Upper lobe of left lung (tissue), 6 donors: ENCODE measurements around the gene KRTAP9-7. TPM values are rescaled to one million over a fixed set of nuclear protein-coding genes. Genes with fewer than 3 reads are reported as not detected.
"Not testable (repeated sequence)": the region's sequence is repeated elsewhere in the genome, so short reads cannot be mapped to it uniquely, and the experiment has no call there.

ENCODE experiments used
- ATAC-seq, 2 donors: fragments of 200-7000 bp; cut with Tn5 transposase; one replicate each; pipeline ENCODE4 v1.9.1; 2022; ENCODE audit warnings: mild to moderate bottlenecking in 2 of 2, moderate library complexity in 2 of 2; ENCODE audit not compliant: low FRiP score in 2 of 2
- DNase-seq, 2 donors: peaks; one replicate each; pipeline ENCODE4 v3.0.0-alpha.2; 2019 to 2020
- H3K27ac ChIP-seq, 4 donors: fragments of 200-600 bp; sonication (generic); one replicate each; pipeline ENCODE4 v1.5.1; 2016 to 2019
- H3K27me3 ChIP-seq, 4 donors: fragments of 200-600 bp; sonication (generic); one replicate each; pipeline ENCODE4 v1.5.1; 2017 to 2019
- H3K36me3 ChIP-seq, 4 donors: fragments of 200-600 bp; sonication (generic); one replicate each; pipeline ENCODE4 v1.5.1; 2016 to 2019
- H3K4me1 ChIP-seq, 4 donors: fragments of 200-600 bp; sonication (generic); one replicate each; pipeline ENCODE4 v1.5.1; 2018 to 2019
- H3K4me3 ChIP-seq, 4 donors: fragments of 200-600 bp; sonication (generic); one replicate each; pipeline ENCODE4 v1.5.1; 2017 to 2019; ENCODE audit warnings: mild to moderate bottlenecking in 2 of 4, moderate library complexity in 1 of 4
- H3K9me3 ChIP-seq, 4 donors: fragments of 200-600 bp; sonication (generic); one replicate each; pipeline ENCODE4 v1.5.1; 2018 to 2019
- EP300 ChIP-seq, 4 donors: sonication (generic); formaldehyde crosslinking; IDR thresholded peaks; one replicate each; pipeline ENCODE4 v1.5.1; 2017; ENCODE audit warnings: antibody characterized with exemption in 4 of 4, control low read depth in 2 of 4
- POLR2A ChIP-seq, 4 donors: fragments of 450-650 bp; IDR thresholded peaks; one replicate each; pipeline ENCODE4 v1.5.1; 2016 to 2017; ENCODE audit warnings: antibody characterized with exemption in 4 of 4, mild to moderate bottlenecking in 2 of 4
- POLR2AphosphoS5 ChIP-seq, 2 donors: sonication (generic); formaldehyde crosslinking; IDR thresholded peaks; one replicate each; pipeline ENCODE4 v1.5.1; 2017; ENCODE audit warnings: antibody characterized with exemption in 2 of 2
- WGBS, 2 donors: methylation state at CpG; one replicate each; pipeline ENCODE4 v1.1.5; 2017 to 2018; 5-methylcytosine and 5-hydroxymethylcytosine counted together
- total RNA-seq, 6 donors: library from RNA; depleted of rRNA in 4 of 6; stranded (reverse); fragments of >200 nt in 4 of 6; gene quantifications; one replicate each; pipeline versions ENCODE4 v1.1.0 to v1.2.1, GENCODE V29; 2016 to 2021
- TF ChIP-seq, protein P1 (sequence below), 6 experiments: fragments of 450-650 bp in 4 of 6; fragments of 200-600 bp in 2 of 6; sonication (generic) in 2 of 6; IDR thresholded peaks; one replicate each; pipeline ENCODE4 v1.5.1; 2016 to 2019; ENCODE audit warnings: antibody characterized with exemption in 6 of 6
- donor health status: DM: no; HTN: no; CAD: no; lungs with moderate emphysema.
- donor health status: DM: no; HTN: yes; CAD: no; lungs with severe emphysema.

KRTAP9-7 gene, protein sequence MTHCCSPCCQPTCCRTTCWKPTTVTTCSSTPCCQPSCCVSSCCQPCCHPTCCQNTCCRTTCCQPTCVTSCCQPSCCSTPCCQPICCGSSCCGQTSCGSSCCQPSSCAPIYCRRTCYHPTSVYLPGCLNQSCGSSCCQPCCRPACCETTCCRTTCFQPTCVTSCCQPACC
- total RNA-seq: not detected

DNA sequence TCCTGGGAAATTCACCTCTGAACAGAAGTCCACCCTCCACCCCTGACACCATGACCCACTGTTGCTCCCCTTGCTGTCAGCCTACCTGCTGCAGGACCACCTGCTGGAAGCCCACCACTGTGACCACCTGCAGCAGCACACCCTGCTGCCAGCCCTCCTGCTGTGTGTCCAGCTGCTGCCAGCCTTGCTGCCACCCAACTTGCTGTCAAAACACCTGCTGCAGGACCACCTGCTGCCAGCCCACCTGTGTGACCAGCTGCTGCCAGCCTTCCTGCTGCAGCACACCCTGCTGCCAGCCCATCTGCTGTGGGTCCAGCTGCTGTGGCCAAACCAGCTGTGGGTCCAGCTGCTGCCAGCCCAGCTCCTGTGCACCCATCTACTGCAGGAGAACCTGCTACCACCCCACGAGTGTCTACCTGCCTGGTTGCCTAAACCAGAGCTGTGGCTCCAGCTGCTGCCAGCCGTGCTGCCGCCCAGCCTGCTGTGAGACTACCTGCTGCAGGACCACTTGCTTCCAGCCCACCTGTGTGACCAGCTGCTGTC is at the start of gene KRTAP9-7:
TSS of gene KRTAP9-7 (plus strand) at position 51 of the 543 bp plus-strand sequence. CDS start at position 51, 0 bp downstream.
- WGBS, 2 donors: 80% methylated on average over 3 of the region's 3 CpGs; no CpG with 5 or more reads in 1 of the 2 donors
- H3K27me3 ChIP-seq, H3K4me3 ChIP-seq, H3K36me3 ChIP-seq, ATAC-seq, H3K4me1 ChIP-seq, H3K9me3 ChIP-seq, H3K27ac ChIP-seq: not testable (repeated sequence)
- peak in 1 of 2 donors; percentile 54 for DNase-seq

DNA sequence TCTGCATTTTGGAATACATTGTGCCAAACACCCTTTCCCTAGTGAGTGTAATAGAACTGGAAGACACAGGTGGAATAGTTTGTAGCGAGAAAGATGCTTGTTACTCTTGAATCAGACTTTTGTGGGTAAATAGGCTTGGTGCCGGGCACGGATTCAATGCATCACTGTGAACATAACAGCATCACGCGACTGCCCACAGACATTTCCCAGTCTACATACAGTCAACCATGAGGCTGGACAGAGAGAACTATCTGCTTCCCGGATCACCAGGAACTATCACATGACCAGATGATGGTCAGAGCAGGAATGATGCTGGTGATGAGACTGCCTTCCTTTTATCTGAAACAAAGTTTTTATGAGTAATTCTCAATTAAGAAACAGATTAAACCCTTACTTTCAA is 49.4 kb upstream of the KRTAP9-7 start:
- H3K27ac ChIP-seq: no peak overlapping the region
- no peak overlapping the region for H3K4me3 ChIP-seq
- H3K9me3 ChIP-seq: no peaks in the 10 kb centered on the region
- ATAC-seq (no peak), DNase-seq (no peak)
- no peaks in the 10 kb centered on the region for H3K36me3 ChIP-seq
- 96 to 98% methylated on average over 6 of the region's 6 CpGs for WGBS, 2 donors
- TF ChIP-seq POLR2A (IDR thresholded peaks at IDR 0.05) (no peak), POLR2AphosphoS5 (IDR thresholded peaks at IDR 0.05) (no peak), EP300 (IDR thresholded peaks at IDR 0.05) (no peak)
- TF ChIP-seq, protein P1, sequence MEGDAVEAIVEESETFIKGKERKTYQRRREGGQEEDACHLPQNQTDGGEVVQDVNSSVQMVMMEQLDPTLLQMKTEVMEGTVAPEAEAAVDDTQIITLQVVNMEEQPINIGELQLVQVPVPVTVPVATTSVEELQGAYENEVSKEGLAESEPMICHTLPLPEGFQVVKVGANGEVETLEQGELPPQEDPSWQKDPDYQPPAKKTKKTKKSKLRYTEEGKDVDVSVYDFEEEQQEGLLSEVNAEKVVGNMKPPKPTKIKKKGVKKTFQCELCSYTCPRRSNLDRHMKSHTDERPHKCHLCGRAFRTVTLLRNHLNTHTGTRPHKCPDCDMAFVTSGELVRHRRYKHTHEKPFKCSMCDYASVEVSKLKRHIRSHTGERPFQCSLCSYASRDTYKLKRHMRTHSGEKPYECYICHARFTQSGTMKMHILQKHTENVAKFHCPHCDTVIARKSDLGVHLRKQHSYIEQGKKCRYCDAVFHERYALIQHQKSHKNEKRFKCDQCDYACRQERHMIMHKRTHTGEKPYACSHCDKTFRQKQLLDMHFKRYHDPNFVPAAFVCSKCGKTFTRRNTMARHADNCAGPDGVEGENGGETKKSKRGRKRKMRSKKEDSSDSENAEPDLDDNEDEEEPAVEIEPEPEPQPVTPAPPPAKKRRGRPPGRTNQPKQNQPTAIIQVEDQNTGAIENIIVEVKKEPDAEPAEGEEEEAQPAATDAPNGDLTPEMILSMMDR (IDR thresholded peaks at IDR 0.05): no peak
- H3K4me1 ChIP-seq: no peaks in the 10 kb centered on the region
- H3K27me3 ChIP-seq: no peaks in the 10 kb centered on the region

DNA sequence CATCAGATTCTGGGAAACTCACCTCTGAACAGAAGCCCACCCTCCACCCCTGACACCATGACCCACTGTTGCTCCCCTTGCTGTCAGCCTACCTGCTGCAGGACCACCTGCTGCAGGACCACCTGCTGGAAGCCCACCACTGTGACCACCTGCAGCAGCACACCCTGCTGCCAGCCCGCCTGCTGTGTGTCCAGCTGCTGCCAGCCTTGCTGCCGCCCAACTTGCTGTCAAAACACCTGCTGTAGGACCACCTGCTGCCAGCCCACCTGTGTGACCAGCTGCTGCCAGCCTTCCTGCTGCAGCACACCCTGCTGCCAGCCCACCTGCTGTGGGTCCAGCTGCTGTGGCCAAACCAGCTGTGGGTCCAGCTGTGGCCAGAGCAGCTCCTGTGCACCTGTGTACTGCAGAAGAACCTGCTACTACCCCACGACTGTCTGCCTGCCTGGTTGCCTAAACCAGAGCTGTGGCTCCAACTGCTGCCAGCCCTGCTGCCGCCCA is 48.9 kb upstream of the KRTAP9-7 start, which contains the start of gene KRTAP9-2:
TSS of gene KRTAP9-2 (plus strand) at position 51 of the 498 bp plus-strand sequence. CDS start at position 58, 7 bp downstream.
- peak in 1 of 2 donors; percentile 61 for DNase-seq

DNA sequence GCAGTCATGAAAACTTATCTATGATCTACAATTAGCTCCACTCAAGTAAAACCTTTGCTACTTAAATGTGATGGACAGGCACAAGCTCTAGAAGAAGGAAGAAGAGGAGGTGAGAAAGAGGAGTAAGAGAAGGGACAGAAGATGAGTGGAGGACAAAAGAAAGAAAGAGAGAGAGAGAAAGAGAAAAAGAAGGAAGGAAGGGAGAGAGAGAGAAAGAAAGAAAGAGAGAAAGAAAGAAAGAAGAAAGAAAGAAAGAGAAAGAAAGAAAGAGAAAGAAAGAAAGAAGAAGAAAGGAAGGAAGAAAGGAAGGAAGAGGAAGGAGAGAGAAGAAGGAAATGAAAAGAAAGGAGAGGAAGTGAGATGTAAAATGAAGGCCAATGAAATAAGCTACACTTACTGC is 45.4 kb upstream of the KRTAP9-7 start:
- Histone ChIP-seq H3K4me3 (no peak overlapping the region), H3K36me3 (no peaks in the 10 kb centered on the region), H3K27me3 (no peaks in the 10 kb centered on the region), H3K27ac (no peak overlapping the region), H3K4me1 (no peaks in the 10 kb centered on the region), H3K9me3 (no peaks in the 10 kb centered on the region)
- DNase-seq (no peak), ATAC-seq (no peak)
- no peak for TF ChIP-seq EP300 (IDR thresholded peaks at IDR 0.05)
- no peak for TF ChIP-seq POLR2AphosphoS5 (IDR thresholded peaks at IDR 0.05)
- TF ChIP-seq, protein P1 (IDR thresholded peaks at IDR 0.05): no peak
- no peak for TF ChIP-seq POLR2A (IDR thresholded peaks at IDR 0.05)

More for the DNA sequence above, 48.9 kb upstream of the KRTAP9-7 start, which contains the start of gene KRTAP9-2:
- H3K4me1 ChIP-seq, ATAC-seq, H3K4me3 ChIP-seq, H3K36me3 ChIP-seq, H3K9me3 ChIP-seq, H3K27me3 ChIP-seq, H3K27ac ChIP-seq: not testable (repeated sequence)
- 57% methylated on average over 1 of the region's 4 CpGs; no CpG with 5 or more reads in 1 of the 2 donors for WGBS, 2 donors

DNA sequence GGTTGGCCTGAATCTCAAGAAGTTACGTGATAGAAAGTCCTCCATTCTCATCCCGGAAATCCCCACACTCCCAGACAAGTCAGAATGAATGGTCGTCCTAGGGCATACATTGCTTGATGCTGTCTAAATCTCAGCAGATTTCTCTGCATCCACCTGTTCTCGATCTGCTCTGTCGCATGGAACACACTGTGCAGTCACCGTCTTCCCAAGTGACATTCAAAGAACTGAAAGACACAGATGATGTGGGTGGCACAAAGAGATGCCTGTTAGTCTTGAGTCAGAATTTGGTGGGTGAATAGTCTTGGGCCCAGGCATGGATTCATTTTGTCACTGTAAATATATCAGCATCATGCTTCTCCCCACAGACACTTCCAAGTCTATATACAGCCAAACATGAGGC is 43.8 kb upstream of the KRTAP9-7 start:
- H3K9me3 ChIP-seq: no peaks in the 10 kb centered on the region
- TF ChIP-seq POLR2AphosphoS5 (IDR thresholded peaks at IDR 0.05): no peak
- no peak for TF ChIP-seq POLR2A (IDR thresholded peaks at IDR 0.05)
- TF ChIP-seq, protein P1 (IDR thresholded peaks at IDR 0.05): no peak
- TF ChIP-seq EP300 (IDR thresholded peaks at IDR 0.05): no peak
- H3K4me3 ChIP-seq: no peak overlapping the region
- H3K36me3 ChIP-seq: no peaks in the 10 kb centered on the region
- ATAC-seq (no peak), DNase-seq (no peak)
- H3K27me3 ChIP-seq: no peaks in the 10 kb centered on the region
- no peaks in the 10 kb centered on the region for H3K4me1 ChIP-seq
- no peak overlapping the region for H3K27ac ChIP-seq
- 83 to 92% methylated on average over 6 of the region's 6 CpGs for WGBS, 2 donors

DNA sequence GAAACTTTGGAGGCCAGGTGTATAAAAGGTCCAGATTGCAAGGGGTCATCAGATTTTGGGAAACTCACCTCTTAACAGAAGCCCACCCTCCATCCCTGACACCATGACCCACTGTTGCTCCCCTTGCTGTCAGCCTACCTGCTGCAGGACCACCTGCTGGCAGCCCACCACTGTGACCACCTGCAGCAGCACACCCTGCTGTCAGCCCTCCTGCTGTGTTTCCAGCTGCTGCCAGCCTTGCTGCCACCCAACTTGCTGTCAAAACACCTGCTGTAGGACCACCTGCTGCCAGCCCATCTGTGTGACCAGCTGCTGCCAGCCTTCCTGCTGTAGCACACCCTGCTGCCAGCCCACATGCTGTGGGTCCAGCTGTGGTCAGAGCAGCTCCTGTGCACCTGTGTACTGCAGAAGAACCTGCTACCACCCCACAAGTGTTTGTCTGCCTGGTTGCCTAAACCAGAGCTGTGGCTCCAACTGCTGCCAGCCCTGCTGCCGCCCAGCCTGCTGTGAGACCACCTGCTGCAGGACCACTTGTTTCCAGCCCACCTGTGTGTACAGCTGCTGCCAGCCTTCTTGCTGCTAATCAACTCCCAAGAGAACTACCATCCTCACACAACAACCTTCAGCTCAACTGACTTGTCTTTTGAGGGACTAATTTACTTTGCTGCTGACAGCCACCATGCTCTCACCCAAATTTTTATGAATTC is 42.9 kb upstream of the KRTAP9-7 start, which contains the start of gene KRTAP9-3:
TSS of gene KRTAP9-3 (plus strand) at position 51 of the 707 bp plus-strand sequence. CDS start at position 104, 53 bp downstream.
- 75 to 90% methylated on average over 1 of the region's 1 CpG for WGBS, 2 donors
- not testable (repeated sequence) for ATAC-seq, H3K9me3 ChIP-seq, H3K27me3 ChIP-seq, H3K4me1 ChIP-seq, H3K27ac ChIP-seq, H3K4me3 ChIP-seq, H3K36me3 ChIP-seq
- DNase-seq: peak in 1 of 2 donors; percentile 48

DNA sequence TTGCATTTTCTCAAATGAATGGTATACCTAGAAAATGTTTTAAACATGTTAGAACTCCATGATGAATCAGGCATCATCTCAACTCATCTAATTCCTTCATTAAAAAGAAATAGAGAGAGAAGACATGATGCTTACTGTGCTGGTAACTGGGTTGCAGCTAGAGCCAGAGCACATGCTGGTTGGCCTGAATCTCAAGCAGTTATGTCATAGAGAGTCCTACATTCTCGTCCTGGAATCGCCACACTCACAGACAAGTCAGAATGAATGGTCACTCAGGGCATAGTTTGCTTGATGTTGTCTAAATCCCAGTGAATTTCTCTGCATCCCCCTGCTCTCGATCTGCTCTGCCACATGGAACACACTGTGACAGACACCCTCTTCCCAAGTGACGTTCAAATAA is 38.4 kb upstream of the KRTAP9-7 start:
- not testable (repeated sequence) for H3K36me3 ChIP-seq, ATAC-seq, H3K9me3 ChIP-seq, H3K27ac ChIP-seq, DNase-seq, H3K27me3 ChIP-seq, H3K4me3 ChIP-seq, H3K4me1 ChIP-seq
- WGBS, 2 donors: 74 to 86% methylated on average over 4 of the region's 4 CpGs

DNA sequence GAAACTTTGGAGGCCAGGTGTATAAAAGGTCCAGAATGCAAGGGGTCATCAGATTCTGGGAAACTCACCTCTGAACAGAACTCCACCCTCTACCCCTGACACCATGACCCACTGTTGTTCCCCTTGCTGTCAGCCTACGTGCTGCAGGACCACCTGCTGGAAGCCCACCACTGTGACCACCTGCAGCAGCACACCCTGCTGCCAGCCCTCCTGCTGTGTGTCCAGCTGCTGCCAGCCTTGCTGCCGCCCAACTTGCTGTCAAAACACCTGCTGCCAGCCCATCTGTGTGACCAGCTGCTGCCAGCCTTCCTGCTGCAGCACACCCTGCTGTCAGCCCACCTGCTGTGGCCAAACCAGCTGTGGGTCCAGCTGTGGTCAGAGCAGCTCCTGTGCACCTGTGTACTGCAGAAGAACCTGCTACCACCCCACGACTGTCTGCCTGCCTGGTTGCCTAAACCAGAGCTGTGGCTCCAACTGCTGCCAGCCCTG is 37.5 kb upstream of the KRTAP9-7 start, which contains the start of gene KRTAP9-8:
TSS of gene KRTAP9-8 (plus strand) at position 51 of the 489 bp plus-strand sequence. CDS start at position 104, 53 bp downstream.
- H3K27me3 ChIP-seq, H3K4me1 ChIP-seq, H3K27ac ChIP-seq, H3K4me3 ChIP-seq, ATAC-seq, H3K36me3 ChIP-seq, H3K9me3 ChIP-seq: not testable (repeated sequence)
- DNase-seq: peak in 1 of 2 donors; percentile 48
- 34% methylated on average over 3 of the region's 3 CpGs; no CpG with 5 or more reads in 1 of the 2 donors for WGBS, 2 donors
